ENCODE results near the gene MIER3.

MIER3 gene

DNA sequence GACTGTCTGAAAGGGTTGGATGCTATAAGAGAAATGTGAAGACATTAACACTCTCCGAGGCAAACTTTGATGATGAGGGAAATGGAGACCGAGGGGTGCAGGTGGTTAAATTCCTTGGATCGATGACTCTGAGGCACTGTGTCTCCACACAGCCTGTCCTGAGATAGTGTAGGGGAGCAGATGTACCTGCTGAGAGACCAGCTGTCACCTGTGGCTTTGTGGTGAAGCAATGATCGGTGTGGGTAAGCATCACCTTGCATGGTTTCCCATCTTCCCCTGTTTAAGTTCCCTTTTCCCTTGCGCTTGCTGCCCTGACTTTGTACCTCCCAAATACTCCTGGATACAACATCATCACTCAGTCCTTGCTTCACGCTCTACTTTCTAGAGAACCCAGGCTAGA, 9.8 kb upstream of the MIER3 start:
- no peak for DNase-seq (ENCODE audit: low read depth, low spot score)

DNA sequence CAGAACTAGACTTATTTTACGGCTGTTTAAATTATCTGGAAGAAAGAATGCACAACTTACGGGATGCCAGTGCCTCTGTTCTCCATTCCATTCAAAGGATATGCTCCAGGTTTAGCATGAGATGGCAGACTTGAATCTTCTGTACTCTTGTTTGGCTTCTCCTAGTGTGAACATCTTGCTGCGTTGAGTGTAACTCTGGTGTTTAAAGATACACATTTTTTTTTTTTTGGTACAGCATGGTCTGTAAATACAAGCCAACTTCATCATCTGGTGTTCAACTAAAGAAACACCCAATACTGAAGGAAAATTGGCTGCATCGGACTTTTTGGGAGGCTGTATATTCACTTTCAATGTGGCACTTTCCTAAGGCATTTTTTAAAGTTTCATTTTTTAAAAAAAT, 7.4 kb upstream of the MIER3 start:
- no peak for DNase-seq (ENCODE audit: low read depth, low spot score)

DNA sequence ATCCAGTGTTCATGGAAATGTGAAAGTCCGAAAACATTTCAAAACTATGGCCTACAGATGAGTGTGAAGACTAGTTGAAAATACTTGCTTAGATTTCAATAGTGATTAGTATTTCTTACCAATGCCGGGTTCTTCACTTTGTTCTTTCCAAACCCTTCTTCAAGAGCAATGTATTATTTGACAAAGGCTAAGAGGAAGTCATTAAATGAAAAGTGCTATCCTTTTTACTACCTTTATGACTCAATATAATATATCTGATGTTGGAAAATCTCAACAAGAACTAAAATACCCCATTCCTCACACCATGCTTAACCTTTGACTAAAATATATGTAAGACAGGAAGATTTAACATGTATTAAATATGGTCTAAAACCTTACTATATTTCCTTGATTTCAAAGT, 6.7 kb upstream of the MIER3 start:
- DNase-seq (ENCODE audit: low read depth, low spot score) = no peak

DNA sequence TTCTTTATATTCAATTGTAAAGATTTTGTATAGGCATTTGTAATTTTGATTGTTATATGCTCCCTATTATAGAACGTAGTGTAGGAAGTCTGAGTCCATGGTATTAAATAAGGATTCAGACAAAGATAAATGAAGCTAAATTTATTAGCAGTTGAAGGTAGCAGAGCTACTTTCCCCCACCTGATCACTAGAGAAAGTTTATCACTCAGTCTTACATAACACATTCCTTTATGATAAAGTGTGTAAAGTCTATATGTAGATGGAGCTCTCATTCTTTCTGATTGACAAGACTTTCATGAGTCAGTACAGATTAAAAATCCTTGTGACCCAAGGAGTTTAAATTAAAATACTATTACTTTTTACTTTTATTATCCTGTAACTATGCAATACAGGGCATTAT, 2.3 kb upstream of the MIER3 start:
- no peak for DNase-seq (ENCODE audit: low read depth, low spot score)

DNA sequence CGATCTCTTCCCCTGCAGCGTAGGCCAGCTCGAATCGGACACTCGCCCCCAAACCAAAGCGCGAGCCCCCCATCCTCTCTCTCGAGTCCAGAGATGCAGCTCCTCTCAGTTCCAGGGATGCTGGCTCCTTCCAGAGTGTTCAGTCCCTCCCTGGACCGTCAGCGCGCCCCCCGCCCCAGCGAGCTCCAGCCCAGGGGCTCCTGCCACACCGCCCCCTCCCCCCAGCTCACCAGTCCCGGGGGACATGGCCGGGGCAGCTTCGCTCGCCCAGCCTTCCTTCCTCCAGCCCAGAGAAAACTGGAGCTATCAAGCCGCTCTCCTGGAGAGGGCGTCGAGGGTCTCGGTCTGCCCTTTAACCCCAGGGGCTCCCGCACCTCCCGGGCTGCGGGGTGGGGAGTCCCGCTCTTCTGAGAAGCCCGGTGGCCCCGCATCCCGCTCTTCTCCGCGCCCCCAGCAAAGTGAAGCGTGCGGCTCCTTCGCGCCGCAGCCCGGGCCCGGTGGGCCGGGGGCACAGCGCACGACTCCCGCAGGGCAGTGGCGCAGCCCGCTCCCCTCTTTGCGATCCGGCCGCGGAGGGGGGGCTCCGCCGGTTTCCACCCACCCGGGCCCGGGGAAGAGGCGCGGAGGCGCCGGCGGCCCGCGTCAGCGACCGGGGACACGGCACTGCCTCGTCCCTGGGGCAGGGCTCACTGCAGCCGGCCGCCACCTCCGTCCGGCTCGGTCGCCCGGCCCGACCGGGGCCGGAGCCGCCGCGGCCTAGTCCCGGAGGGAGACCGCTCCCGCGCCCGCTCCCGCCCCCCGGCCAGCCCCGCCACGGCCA, 587 bp downstream of the MIER3 start:
- DNase-seq (ENCODE audit: low read depth, low spot score) = peak; percentile 75

DNA sequence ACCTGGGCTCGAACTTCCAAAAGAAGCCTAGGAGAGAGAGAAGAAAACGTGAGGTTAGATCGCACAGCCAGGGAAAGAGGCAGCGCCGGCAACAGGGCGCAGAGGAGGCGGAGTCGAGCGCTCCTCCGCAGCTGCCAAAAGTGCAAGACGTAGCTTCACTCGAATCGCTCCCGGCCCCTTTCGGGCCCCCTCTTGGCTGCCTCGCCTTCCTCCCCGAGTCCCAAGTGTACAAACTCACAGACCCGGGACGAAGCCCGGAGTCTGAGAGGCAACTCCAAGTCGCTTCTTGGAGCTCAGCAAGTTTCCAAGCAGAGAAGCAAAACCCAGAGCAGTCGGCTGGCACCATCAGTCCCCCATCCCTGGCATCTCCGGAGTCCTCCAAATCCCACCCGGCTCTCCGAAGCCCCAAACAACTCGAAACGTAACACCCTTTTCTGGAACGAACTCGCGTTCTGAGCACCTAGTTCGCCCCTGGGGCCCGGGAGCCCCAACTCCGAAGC, 1.2 kb downstream of the MIER3 start:
- DNase-seq (ENCODE audit: low read depth, low spot score) = peak; percentile 69

DNA sequence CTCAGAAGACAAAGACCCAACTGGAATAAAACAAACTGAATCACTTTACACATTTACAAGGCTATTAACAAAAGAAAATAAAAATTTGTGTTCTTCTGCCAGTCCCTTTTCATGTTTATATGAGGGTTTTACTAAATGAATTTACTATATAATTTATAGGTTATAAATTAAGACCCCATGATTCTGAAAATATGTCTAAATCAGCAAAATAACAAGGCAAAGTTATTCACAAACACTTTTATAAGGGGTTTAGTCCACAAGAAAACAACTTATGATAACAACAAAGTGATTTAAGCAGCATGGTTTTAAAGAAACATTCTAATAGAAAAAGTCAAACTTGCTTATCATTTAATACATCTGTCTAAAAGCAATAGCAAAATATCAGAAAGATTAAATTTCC, 4.9 kb downstream of the MIER3 start:
- DNase-seq (ENCODE audit: low read depth, low spot score) = no peak

DNA sequence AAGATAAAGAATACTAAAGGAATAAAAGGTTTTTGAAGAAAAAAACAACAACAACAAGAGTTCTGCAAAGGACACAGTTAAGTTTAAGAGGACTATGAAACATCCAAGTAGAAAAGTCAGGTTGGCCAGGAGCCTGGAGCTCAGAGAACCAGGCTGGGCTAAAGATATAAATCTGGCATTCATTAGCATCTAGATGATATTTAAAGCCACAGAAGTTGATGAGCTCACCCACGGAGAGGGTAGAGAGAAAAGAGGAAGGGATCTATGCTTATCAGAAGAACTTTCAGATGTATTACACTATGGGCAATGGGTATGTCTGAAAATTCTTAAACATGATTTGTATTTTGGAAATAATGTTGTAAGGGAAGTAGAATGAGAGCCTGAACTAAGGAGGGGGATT, 9.9 kb downstream of the MIER3 start:
- no peak for DNase-seq (ENCODE audit: low read depth, low spot score)

DNA sequence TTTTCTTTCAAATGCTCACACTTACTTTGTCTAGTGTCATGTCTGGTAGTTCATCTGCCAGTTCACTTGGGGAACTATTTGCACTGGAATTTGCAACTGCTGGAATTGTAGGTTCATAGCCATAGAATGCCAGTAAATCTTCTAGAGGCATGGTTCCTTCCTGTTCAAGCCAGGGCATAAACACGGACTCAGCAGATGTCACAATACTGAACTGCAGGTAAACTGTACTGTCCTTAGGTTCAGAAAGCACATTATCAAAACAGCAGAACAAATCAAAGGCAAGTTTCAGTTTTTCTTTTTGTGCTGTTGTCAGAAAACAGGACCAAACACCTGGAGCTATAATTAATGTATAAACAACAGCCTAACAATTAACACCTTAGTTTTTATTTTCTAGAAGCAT, 13.1 kb downstream of the MIER3 start:
- DNase-seq (ENCODE audit: low read depth, low spot score) = no peak

DNA sequence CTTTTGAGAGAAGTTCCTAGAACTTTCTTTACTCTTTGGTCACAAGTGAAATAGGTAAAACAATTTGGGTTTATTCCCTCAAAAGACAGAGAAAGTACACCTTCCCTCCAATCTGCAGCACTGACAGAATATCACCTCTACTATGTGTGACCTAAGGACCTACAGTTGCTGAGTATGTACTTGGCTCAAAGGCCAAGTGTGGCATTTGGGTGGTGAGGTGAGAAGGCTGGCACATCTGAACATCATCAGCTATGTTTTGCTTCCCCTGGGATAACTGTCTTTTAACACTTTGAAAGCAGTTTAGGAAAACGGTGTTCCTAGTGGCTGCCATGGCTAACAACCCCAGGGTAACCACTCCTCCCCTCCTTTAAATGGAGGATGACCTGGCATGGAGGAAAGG, 17.6 kb downstream of the MIER3 start:
- DNase-seq (ENCODE audit: low read depth, low spot score) = no peak

DNA sequence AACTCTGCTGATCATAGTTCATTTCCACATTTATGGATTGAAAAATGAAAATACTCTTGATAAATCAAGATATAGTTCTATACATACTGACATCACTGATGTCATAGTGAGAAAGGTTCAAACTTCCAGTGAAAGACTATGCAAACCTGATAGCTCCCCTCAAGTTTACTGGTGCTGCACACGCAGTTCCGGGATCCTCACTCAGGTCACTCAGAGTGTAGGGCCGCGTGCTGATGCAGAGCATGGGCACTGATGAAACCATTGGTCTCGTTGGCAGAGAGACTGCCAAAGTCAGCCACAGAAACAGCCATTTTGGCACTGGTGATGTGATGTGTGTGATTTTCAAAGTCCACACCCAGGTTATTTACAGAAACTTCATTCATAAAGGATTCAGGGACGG, 29.0 kb downstream of the MIER3 start:
- DNase-seq (ENCODE audit: low read depth, low spot score) = no peak

DNA sequence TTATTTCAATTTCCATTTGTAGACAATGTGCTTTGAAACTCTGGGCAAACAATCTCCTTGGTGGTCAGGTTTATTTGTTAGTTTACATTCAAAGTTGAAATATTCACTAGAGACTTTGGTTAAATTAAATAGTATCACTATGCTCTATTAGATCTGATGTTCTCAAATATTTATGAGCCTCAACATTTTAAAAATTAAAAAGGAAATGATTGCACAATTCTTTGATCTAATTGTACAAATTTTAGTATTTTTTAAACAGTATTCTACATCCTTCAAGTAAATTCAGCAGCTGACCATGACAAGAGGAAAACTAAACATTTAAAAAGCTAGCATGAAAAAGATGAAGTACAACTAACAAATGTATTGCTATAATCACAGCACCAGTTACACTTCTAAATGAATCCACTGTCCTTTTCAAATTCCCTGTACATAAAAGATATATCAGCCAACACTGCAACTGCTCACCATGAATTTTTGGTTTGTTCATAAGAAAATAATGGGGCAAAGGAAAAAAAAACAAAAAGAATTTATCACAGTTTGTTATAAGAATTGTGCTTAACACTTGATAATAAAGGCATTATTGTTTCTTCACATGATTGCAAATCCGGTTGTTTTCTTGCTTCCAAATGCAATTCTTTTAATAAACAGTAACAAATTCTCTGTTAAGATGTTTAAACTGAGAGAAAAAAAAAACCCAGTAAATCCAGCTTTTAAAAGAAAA, 31.8 kb downstream of the MIER3 start:
- no peak for DNase-seq (ENCODE audit: low read depth, low spot score)

DNA sequence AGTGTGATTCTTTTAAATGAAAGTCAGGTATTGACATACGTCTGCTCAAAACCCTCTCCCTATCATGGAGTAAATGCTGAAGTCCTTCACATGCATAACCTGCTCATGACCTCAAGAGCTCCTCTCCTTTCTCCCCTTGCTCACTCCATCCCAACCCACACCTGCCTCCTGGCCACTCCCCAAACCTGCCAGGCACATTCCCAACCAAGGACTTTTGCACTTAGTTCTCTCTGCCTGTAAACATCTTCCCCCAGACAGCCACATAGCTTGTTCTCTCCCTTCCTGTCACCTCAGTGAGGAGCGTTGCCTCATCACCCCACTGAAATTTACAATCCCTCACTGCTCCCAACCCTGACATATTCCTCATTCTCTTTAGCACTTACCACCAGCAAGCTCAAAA, 33.9 kb downstream of the MIER3 start:
- peak; percentile 23 for DNase-seq (ENCODE audit: low read depth, low spot score)

DNA sequence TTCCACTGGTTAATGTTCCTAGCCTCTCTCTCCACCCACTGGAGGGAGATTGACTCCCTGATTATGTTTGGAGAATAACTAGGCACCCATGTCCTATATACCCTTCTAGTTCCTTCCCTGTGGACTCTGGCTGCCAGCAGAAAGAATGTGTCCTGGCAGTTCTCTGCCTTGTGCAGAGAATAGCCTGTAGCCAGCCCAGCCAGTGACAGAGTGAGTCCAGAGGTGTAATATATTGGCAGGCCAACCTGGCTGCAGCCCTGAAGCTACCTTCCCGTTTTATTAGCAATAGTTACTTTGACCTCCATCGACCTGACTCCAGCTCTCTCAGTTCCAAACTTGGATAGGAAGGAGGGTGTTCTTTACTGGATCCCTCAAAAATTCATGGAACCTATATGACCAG, 34.4 kb downstream of the MIER3 start:
- DNase-seq (ENCODE audit: low read depth, low spot score) = no peak

DNA sequence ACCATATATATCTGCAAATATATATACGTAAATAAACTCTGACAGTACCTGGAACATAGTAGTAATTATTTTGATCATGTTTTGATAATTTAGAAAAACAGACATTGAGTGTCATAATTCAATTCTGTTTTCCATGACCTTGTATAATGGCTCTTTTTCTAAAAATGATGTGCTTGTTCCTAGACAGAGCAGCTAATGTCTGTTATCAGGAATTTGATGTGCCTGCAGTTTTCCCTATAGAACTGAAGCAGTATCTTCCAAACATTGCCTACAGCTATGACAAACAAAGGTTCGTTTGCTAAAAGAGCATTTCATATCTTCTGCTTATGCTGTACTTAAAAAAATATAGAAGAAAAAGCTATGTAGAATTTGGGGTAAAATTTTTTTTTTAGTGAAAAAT, 37.2 kb downstream of the MIER3 start:
- DNase-seq (ENCODE audit: low read depth, low spot score) = no peak

DNA sequence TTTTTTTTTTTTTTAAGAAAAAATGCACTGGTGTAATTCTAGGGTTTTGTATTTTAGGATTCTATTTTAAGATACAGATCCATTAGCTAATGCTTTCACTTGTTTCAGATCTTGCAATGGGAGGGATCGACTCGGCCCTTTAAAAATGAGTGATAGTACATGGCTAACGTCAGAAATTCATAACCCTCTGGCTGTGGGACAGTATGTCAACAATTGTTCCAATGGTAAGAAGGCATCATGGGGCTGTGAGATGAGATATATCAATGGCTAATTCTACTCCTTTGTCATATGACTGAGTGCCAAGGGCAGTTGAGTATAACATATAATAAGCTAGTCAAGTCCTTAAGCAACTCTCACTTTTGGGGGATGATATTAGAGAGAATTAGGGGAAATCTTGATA, 38.2 kb downstream of the MIER3 start:
- DNase-seq (ENCODE audit: low read depth, low spot score) = no peak

DNA sequence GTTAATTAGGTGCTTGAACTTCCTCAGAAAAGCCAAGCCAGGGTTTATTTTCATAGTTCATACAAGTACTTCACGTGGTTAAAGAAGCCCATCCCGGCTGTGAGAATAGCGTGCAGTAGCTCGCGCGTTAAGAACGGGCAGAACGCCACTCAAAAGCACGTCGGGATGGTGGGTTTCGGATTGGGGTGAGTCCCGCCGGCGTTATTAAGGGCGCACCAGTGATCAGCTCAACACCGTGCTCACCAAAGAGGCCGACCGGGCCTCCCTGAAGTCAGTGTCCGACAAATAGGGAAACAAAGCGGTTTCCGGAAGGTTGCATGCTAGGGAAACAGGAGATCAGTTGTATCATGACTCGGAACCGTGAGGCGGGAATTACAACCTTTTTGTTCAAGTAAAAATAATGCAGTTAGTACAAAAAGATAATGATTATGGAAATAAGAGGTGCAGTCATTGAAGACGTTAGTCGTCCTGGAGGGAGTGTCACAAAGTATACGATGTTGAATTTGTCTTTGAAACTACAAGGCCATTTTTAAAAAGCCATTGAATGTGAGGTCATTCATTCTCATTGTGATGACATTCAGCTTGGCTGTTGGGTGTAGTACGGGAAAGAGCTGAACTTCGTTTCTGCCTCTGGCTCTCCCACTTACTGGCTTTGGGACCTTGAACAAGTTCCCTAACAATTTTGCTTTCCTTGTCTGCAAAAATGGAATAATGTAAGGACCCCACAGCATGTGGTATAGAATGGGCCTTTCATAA, 41.5 kb downstream of the MIER3 start:
- DNase-seq (ENCODE audit: low read depth, low spot score) = no peak

DNA sequence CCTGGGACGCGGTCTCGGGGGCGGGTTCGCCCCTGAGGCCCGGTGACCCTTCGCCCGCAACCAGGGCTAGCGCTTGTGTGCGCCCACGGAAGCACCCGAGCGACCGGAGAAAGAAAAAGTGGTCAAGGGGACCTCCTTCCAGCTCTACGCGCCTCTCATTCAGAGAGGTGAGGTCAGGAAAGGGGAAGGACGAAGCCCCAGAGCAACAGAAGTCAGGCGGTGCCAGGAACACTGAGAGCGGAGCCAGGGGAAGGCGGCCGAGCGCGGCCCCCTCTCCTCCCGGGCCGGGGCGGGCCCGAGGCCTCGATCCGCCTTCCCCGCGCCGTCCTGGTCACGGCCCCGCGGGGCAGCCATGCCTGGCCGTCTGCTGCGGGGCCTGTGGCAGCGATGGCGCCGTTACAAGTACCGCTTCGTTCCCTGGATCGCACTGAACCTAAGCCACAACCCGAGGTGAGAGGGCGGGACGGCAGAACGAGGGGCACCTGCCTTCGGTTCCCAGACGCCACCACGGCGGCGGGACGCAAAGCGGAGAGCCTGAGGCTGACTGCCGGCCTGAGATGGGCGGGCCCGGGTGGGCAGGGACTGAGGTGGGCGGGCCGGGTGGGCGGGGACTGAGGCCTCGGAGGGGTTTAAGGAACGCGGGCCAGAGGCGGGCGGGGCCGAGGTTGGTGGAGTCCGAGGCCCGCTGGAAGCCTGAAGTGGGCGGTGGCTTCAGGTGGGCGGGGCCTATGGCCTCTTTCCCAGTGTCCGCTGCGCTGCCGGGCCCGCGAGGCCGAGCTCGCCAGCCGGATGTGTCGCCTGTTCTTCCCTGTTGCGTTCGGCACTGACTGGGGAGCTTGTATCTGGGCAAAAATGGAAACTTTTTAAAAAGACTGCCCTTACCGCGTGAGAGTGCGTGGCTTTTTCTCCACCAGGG, 42.4 kb downstream of the MIER3 start, which contains the start of gene SETD9:
Gene SETD9, plus strand, starts transcription at position 303 of the 916 bp plus-strand sequence. Its CDS starts 50 bp downstream, at position 353.
- peak; percentile 98 for DNase-seq (ENCODE audit: low read depth, low spot score)

DNA sequence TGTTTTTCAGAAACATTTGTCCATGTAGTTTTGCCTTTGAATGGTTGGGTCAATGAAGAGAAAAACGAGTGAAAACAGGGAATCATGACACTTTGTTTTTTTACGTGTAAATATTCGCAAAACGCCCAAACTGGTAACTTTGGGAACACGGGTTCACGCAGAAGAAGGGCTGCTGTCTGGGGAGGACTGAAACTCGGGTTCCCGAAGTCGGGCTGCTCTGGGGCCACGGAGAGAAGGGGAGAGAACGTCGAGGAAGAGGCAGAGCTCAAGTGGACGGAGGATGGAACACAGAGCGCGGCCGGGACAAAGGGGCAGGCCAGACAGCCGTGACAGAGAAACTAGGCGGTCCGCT, 43.0 kb downstream of the MIER3 start:
- no peak for DNase-seq (ENCODE audit: low read depth, low spot score)

DNA sequence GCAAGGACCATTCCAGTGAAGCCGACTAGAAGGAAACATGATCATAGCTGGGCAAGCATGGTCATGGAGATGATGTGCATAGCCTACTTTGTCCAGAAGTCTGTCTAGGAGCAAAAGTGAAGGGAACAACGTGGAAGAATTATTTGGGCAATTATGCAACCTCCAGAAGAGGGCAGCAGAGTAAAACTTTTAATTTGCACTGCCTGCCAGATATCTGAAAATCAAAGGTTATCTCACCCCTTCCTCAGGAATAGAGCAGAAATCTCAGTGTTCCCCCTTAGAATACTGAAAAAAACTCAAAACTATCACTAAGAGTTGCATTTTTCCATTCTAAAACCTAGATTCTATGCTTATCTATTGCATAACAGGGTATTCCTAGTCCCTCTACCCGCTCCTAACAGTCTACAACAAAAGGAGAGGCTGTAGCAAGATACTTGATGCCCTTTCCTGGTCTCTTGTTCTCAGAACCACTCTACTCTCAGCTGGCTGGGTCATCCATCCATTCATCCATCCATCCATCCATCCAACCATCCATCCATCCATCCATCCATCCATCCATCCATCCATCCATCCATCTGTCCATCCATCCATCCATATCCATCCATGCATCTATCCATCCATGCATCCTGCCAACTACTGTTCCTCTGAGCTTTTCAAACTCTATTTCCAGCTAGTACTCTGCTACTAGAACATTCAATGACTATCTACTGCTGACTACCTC, 50.9 kb downstream of the MIER3 start:
- peak; percentile 61 for DNase-seq (ENCODE audit: low read depth, low spot score)

DNA sequence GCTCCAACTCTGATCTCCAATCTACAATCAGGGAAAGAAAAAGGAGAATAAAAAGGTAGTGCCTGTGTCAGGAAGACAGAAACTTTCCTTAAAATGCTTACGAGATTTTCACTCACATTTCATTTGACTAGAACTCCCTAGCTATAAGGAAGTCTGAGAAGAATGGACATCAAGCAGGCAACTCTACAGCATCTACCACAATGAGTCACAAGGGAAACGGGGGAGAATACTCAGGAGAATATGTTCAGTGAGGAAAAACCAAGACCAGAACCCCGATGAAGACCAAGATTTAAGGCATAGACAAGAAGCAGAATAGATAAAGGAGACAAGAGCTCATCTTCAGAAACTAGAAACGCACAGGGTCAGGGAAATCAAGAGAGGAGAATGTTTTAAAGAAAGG, 51.5 kb downstream of the MIER3 start:
- peak; percentile 9 for DNase-seq (ENCODE audit: low read depth, low spot score)
